HepG2 (cell line): ENCODE results near the gene MIOS. TPM values are rescaled to one million over a fixed set of nuclear protein-coding genes. Genes with fewer than 3 reads are reported as not detected.

Experiments
- ATAC-seq: fragments of 200-7000 bp; cut with Tn5 transposase; 3 replicates; pipeline ENCODE4 v1.9.1; 2020; ENCODE audit warnings: mild to moderate bottlenecking, moderate library complexity
- BruUV-seq: library from RNA; stranded (reverse); fragments of 400-500 nt; replicated peaks from 2 replicates; lab custom pipeline; 2021; lab: Mats Ljungman, UMichigan
- CTCF ChIA-PET: fragments of 300-600 bp; formaldehyde crosslinking; extraction: SDS; loops from one replicate; lab custom pipeline; 2021; ENCODE audit warnings: low total read pairs, inconsistent platforms, low intra/inter-chr PET ratio; lab: Yijun Ruan, JAX
- POLR2A ChIA-PET: fragments of 350-600 bp; sonication (Branson Sonifier 250); formaldehyde crosslinking; loops from one replicate; lab custom pipeline; 2020; ENCODE audit warnings: antibody characterized with exemption, inconsistent platforms; lab: Yijun Ruan, JAX
- DNase-seq: peaks from one replicate; pipeline ENCODE4 v3.0.0-alpha.2; 2015; ENCODE audit warnings: low spot score
- FAIRE-seq: peaks from 3 replicates; lab custom pipeline; 2011; peaks lifted over from hg19 to GRCh38; lab: Jason Lieb, UNC
- H2AFZ ChIP-seq: one replicate; pipeline ENCODE4 v1.6.1; 2011; ENCODE audit warnings: low read length, inconsistent platforms
- H3K27ac ChIP-seq: fragments of 300-600 bp; 3 replicates; pipeline ENCODE4 v1.8.0; 2011; ENCODE audit warnings: mixed run types, mild to moderate bottlenecking, mixed read lengths, low read length, inconsistent platforms; ENCODE audit not compliant: insufficient read depth; ENCODE audit errors: extremely low read length
- H3K27me3 ChIP-seq, 2 experiments: fragments of 200-600 bp in 1 of 2; 2 replicates in 1 of 2; 3 replicates in 1 of 2; pipeline versions ENCODE4 v1.6.0 to v1.8.0; 2011; ENCODE audit warnings: low read length in 2 of 2, mild to moderate bottlenecking in 2 of 2, moderate library complexity in 2 of 2, inconsistent platforms in 1 of 2; ENCODE audit not compliant: insufficient read depth in 2 of 2, control insufficient read depth in 1 of 2
- H3K36me3 ChIP-seq, 2 experiments: fragments of 200-600 bp in 1 of 2; replicated peaks in 1 of 2; 2 replicates in 1 of 2; 3 replicates in 1 of 2; pipeline versions ENCODE4 v1.5.1 to v1.8.0; 2011; ENCODE audit warnings: low read length in 2 of 2, inconsistent platforms in 1 of 2; ENCODE audit not compliant: insufficient read depth in 2 of 2, control insufficient read depth in 1 of 2
- H3K4me1 ChIP-seq: 2 replicates; pipeline ENCODE4 v1.5.1; 2012; ENCODE audit warnings: low read length, inconsistent platforms; ENCODE audit not compliant: insufficient read depth
- H3K4me2 ChIP-seq: 2 replicates; pipeline ENCODE4 v1.6.0; 2011; ENCODE audit warnings: low read depth, low read length, inconsistent platforms
- H3K4me3 ChIP-seq, 3 experiments: fragments of 200-600 bp in 1 of 3; sonication (generic), shearing (Covaris generic) in 1 of 3; replicated peaks in 1 of 3; 2 replicates each; pipeline ENCODE4 v1.5.1; 2011 to 2016; ENCODE audit warnings: low read length in 3 of 3, inconsistent platforms in 2 of 3, low read depth in 2 of 3, mild to moderate bottlenecking in 2 of 3, control low read depth in 1 of 3, mixed read lengths in 1 of 3; ENCODE audit not compliant: insufficient read depth in 1 of 3
- H3K79me2 ChIP-seq: one replicate; pipeline ENCODE4 v1.6.1; 2011; ENCODE audit warnings: low read length, inconsistent platforms; ENCODE audit not compliant: insufficient read depth
- H3K9ac ChIP-seq: 2 replicates; pipeline ENCODE4 v1.6.0; 2011; ENCODE audit warnings: mild to moderate bottlenecking, low read depth, low read length, inconsistent platforms; ENCODE audit not compliant: insufficient read depth
- H3K9me3 ChIP-seq: 2 replicates; pipeline ENCODE4 v1.5.1; 2012; ENCODE audit warnings: mild to moderate bottlenecking, low read length
- H4K20me1 ChIP-seq: 2 replicates; pipeline ENCODE4 v1.6.0; 2011; ENCODE audit warnings: inconsistent platforms, mild to moderate bottlenecking, low read length, moderate library complexity; ENCODE audit not compliant: insufficient read depth
- ELF1 ChIP-seq: sonication (generic); formaldehyde crosslinking; IDR thresholded peaks from 2 replicates; pipeline ENCODE4 v1.4.0; 2020; ENCODE audit warnings: missing genetic modification reagents
- ETV5 ChIP-seq: IDR thresholded peaks from 2 replicates; pipeline ENCODE4 v1.6.1; 2018; ENCODE audit warnings: missing biosample characterization, missing genetic modification reagents, inconsistent platforms, borderline replicate concordance
- HNRNPLL ChIP-seq: fragments of 200-400 bp; formaldehyde crosslinking; IDR thresholded peaks from 2 replicates; pipeline ENCODE4 v1.6.1; 2017; ENCODE audit warnings: mild to moderate bottlenecking, low read depth, low read length; ENCODE audit not compliant: poor library complexity, severe bottlenecking
- KDM1A ChIP-seq: IDR thresholded peaks from 2 replicates; pipeline ENCODE4 v1.6.1; 2016; ENCODE audit warnings: missing compliant biosample characterization
- KLF15 ChIP-seq: sonication (generic); formaldehyde crosslinking; IDR thresholded peaks from 2 replicates; pipeline ENCODE4 v1.8.1; 2023; ENCODE audit warnings: borderline replicate concordance, mild to moderate bottlenecking, inconsistent platforms, missing genetic modification reagents, mixed read lengths
- NR2C2 ChIP-seq: sonication (generic); formaldehyde crosslinking; IDR thresholded peaks from 2 replicates; pipeline ENCODE4 v1.4.0; 2020; ENCODE audit warnings: missing genetic modification reagents, mild to moderate bottlenecking, moderate library complexity, borderline replicate concordance
- PHF20 ChIP-seq: sonication (generic); formaldehyde crosslinking; IDR thresholded peaks from 2 replicates; pipeline ENCODE4 v1.5.0; 2020; ENCODE audit warnings: mild to moderate bottlenecking, missing genetic modification reagents
- TERF1 ChIP-seq: sonication (generic); formaldehyde crosslinking; IDR thresholded peaks from 2 replicates; pipeline ENCODE4 v1.8.0; 2022; ENCODE audit warnings: mild to moderate bottlenecking, missing genetic modification reagents, moderate library complexity
- TP53 ChIP-seq: sonication (generic); formaldehyde crosslinking; conservative IDR thresholded peaks from 2 replicates; pipeline ENCODE4 v1.4.0; 2020; ENCODE audit warnings: missing genetic modification reagents
- XRCC5 ChIP-seq: fragments of 200-400 bp; formaldehyde crosslinking; optimal IDR thresholded peaks from 2 replicates; pipeline ENCODE3; 2017; ENCODE audit warnings: mild to moderate bottlenecking, low read length
- ZNF260 ChIP-seq: sonication (generic); formaldehyde crosslinking; IDR thresholded peaks from 2 replicates; pipeline ENCODE4 v1.4.0; 2020; ENCODE audit warnings: missing genetic modification reagents, low read depth, mild to moderate bottlenecking, borderline replicate concordance
- ZNF75D ChIP-seq: sonication (generic); formaldehyde crosslinking; IDR thresholded peaks from 2 replicates; pipeline ENCODE4 v1.8.1; 2023; ENCODE audit warnings: missing genetic modification reagents, mild to moderate bottlenecking, borderline replicate concordance
- ZNF781 ChIP-seq: sonication (generic); formaldehyde crosslinking; IDR thresholded peaks from 2 replicates; pipeline ENCODE4 v1.5.1; 2020; ENCODE audit warnings: borderline replicate concordance, mild to moderate bottlenecking, missing genetic modification reagents; ENCODE audit errors: not compliant biosample characterization
- ZNF850 ChIP-seq: sonication (generic); formaldehyde crosslinking; conservative IDR thresholded peaks from 2 replicates; pipeline ENCODE4 v1.9.0; 2021; ENCODE audit warnings: mild to moderate bottlenecking, missing genetic modification reagents
- WGBS: methylation state at CpG from one replicate; pipeline ENCODE4 v1.1.6; 2017; ENCODE audit warnings: low lambda C conversion rate; 5-methylcytosine and 5-hydroxymethylcytosine counted together
- in situ Hi-C: cut with HindIII; loops from 2 replicates; pipeline ENCODE4 v1.10.0; 2017; ENCODE audit warnings: low pct_unique_long_range_greater_than_20kb; ENCODE audit not compliant: extremely low pct_ligation_motif_present
- intact Hi-C: fragments of 100-400 bp; cut with micrococcal nuclease; formaldehyde crosslinking; loops from one replicate; pipeline ENCODE4 v1.10.0; 2022; ENCODE audit not compliant: unreplicated experiment
- polyA plus RNA-seq, 8 experiments: library from polyadenylated mRNA; depleted of rRNA in 3 of 8; stranded (reverse) in 7 of 8; unstranded in 1 of 8; fragments of >200 nt; fragmentation: Illumina TruSeq in 4 of 8; extraction: Trizol in 4 of 8; gene quantifications; 2 replicates each; pipeline versions ENCODE4 v1.2.1 to v1.2.3, GENCODE V29; 2011 to 2016; ENCODE audit warnings: low read depth in 4 of 8, missing spikeins in 1 of 8, mixed read lengths in 1 of 8; ENCODE audit not compliant: insufficient read depth in 1 of 8
- total RNA-seq, 5 experiments: library from RNA; depleted of rRNA; stranded (reverse); fragments of >200 nt; fragmentation: Illumina TruSeq; extraction: Trizol; gene quantifications; 2 replicates each; pipeline ENCODE4 v1.2.3, GENCODE V29; 2016; ENCODE audit warnings: low read depth in 1 of 5

MIOS gene
- total and polyA plus RNA-seq, 2 of the 13 experiments (the other 11 are each of a cell fraction or from before 2014, with no cell fraction given), result 15.2 to 33.5 TPM

GRCh38 chr7:7583731-7584130 is 17.0 kb downstream of the MIOS start:
- H3K4me1 ChIP-seq, result no peaks in the 10 kb centered on the region
- no peaks in the 10 kb centered on the region for H3K79me2 ChIP-seq
- no peak overlapping the region for H3K4me3 ChIP-seq
- H3K27me3 ChIP-seq, result no peaks in the 10 kb centered on the region
- H3K27ac ChIP-seq, result no peak overlapping the region
- intact Hi-C loops, result no loop called here
- no TSS peak for BruUV-seq
- ChIA-PET CTCF (no interaction called here), POLR2A (no interaction called here)
- WGBS, result 95% methylated on average over 2 of the region's 2 CpGs
- in situ Hi-C loops, result no loop called here
- TF ChIP-seq ETV5 (CRISPR knock-in tag), result no peak
- no peak for TF ChIP-seq ZNF75D
- TF ChIP-seq KDM1A (CRISPR knock-in tag), result no peak
- no peak for TF ChIP-seq HNRNPLL
- no peak for TF ChIP-seq XRCC5
- TF ChIP-seq TP53 (CRISPR knock-in tag), result no peak
- no peak for TF ChIP-seq ZNF850 (CRISPR knock-in tag)
- no peak for TF ChIP-seq NR2C2 (CRISPR knock-in tag)
- TF ChIP-seq ZNF781 (CRISPR knock-in tag), result no peak
- no peak for TF ChIP-seq ELF1 (CRISPR knock-in tag)
- no peak for TF ChIP-seq TERF1
- no peak for TF ChIP-seq KLF15
- no peak for TF ChIP-seq ZNF260 (CRISPR knock-in tag)
- no peak for TF ChIP-seq PHF20 (CRISPR knock-in tag)
- no peak for ATAC-seq
- H3K9ac ChIP-seq, result no peak overlapping the region
- peaks cover 1 to 5% of the 10 kb centered on the region in 2 experiments; a peak in 3 of 5 replicates for H3K36me3 ChIP-seq
- no peak for FAIRE-seq
- no peak overlapping the region for H2AFZ ChIP-seq
- no peak for DNase-seq
- no peaks in the 10 kb centered on the region for H3K9me3 ChIP-seq
- H4K20me1 ChIP-seq, result no peaks in the 10 kb centered on the region
- H3K4me2 ChIP-seq, result no peak overlapping the region
